Endothelial cell of umbilical vein (primary cell): ENCODE data around the gene S100A1.

Source experiments
- MAX ChIP-seq: IDR thresholded peaks from 2 replicates; pipeline ENCODE4 v1.6.1; 2011; ENCODE audit not compliant: insufficient read depth, insufficient read length
- POLR2A ChIP-seq: IDR thresholded peaks from 2 replicates; pipeline ENCODE4 v1.6.1; 2012; ENCODE audit warnings: low read depth, mild to moderate bottlenecking, control low read depth, low read length
- POLR2AphosphoS5 ChIP-seq: IDR thresholded peaks from 2 replicates; pipeline ENCODE4 v1.6.1; 2012; ENCODE audit warnings: low read depth, mild to moderate bottlenecking, control low read depth, low read length, moderate library complexity; ENCODE audit not compliant: insufficient read depth

- TF ChIP-seq MAX (no peak), POLR2A (no peak), POLR2AphosphoS5 (no peak)
Observed at GRCh38 chr1:153680120-153680403, 51.8 kb downstream of the S100A1 start.
